K562 (cell line): ENCODE results near the gene DEF6. TPM values are rescaled to one million over a fixed set of nuclear protein-coding genes. Genes with fewer than 3 reads are reported as not detected.
A peak's percentile ranks its signal among the peaks of the same experiment; 100 is the strongest.

Source experiments
- CAMTA2 ChIP-seq: fragments of 250-450 bp; sonication (Bioruptor Pico); conservative IDR thresholded peaks from 2 replicates; pipeline ENCODE4 v1.5.1; 2022
- ELF4 ChIP-seq: fragments of 450-650 bp; formaldehyde crosslinking; IDR thresholded peaks from 2 replicates; pipeline ENCODE4 v1.4.0; 2022; ENCODE audit warnings: missing genetic modification characterization
- FOSL1 ChIP-seq: fragments of 200-800 bp; sonication (Bioruptor generic); conservative IDR thresholded peaks from 2 replicates; pipeline ENCODE4 v1.6.1; 2016; ENCODE audit warnings: missing genetic modification characterization, missing compliant biosample characterization
- GTF2B ChIP-seq: IDR thresholded peaks from 2 replicates; pipeline ENCODE4 v1.6.1; 2011; ENCODE audit not compliant: insufficient read length; ENCODE audit errors: extremely low read depth
- GTF2F1 ChIP-seq: IDR thresholded peaks from 2 replicates; pipeline ENCODE4 v1.6.1; 2011; ENCODE audit warnings: low read depth, low read length, improper control_type of control experiment
- HNRNPK ChIP-seq: fragments of 200-400 bp; formaldehyde crosslinking; IDR thresholded peaks from one replicate; pipeline ENCODE4 v1.6.1; 2018; ENCODE audit warnings: mild to moderate bottlenecking, low read depth, low read length; ENCODE audit not compliant: poor library complexity, severe bottlenecking
- JUND ChIP-seq, 2 experiments: IDR thresholded peaks; 2 replicates in 1 of 2; 3 replicates in 1 of 2; pipeline ENCODE4 v1.6.1; 2011; ENCODE audit warnings: borderline replicate concordance in 2 of 2, low read depth in 2 of 2, low read length in 2 of 2, improper control_type of control experiment in 1 of 2, missing biosample characterization in 1 of 2, missing genetic modification characterization in 1 of 2, missing genetic modification reagents in 1 of 2
- KLF16 ChIP-seq: IDR thresholded peaks from 2 replicates; pipeline ENCODE4 v1.6.1; 2016; ENCODE audit warnings: antibody characterized with exemption
- MTA3 ChIP-seq: fragments of 450-650 bp; formaldehyde crosslinking; IDR thresholded peaks from 2 replicates; pipeline ENCODE4 v1.6.1; 2017; ENCODE audit warnings: mild to moderate bottlenecking, borderline replicate concordance
- NFE2L1 ChIP-seq: fragments of 450-650 bp; IDR thresholded peaks from 2 replicates; pipeline ENCODE4 v1.6.1; 2016; ENCODE audit warnings: missing genetic modification characterization, low read depth, mild to moderate bottlenecking, missing compliant biosample characterization, moderate library complexity, borderline replicate concordance
- NONO ChIP-seq, 2 experiments: fragments of 200-400 bp in 1 of 2; fragments of 450-650 bp in 1 of 2; formaldehyde crosslinking in 1 of 2; IDR thresholded peaks; 2 replicates each; pipeline ENCODE4 v1.6.1; 2017; ENCODE audit warnings: low read depth in 2 of 2, mild to moderate bottlenecking in 2 of 2, moderate library complexity in 2 of 2, low read length in 1 of 2
- NUFIP1 ChIP-seq: fragments of 450-650 bp; IDR thresholded peaks from 2 replicates; pipeline ENCODE4 v1.6.1; 2018; ENCODE audit not compliant: partially characterized antibody
- PATZ1 ChIP-seq: fragments of 250-450 bp; sonication (Bioruptor Pico); IDR thresholded peaks from 2 replicates; pipeline ENCODE4 v1.5.0; 2020; ENCODE audit warnings: mild to moderate bottlenecking, borderline replicate concordance
- PTTG1 ChIP-seq: fragments of 450-650 bp; IDR thresholded peaks from 2 replicates; pipeline ENCODE4 v1.6.1; 2016; ENCODE audit warnings: low read depth, mild to moderate bottlenecking, missing genetic modification characterization, missing compliant biosample characterization
- SAP30 ChIP-seq: fragments of 200-600 bp; sonication (generic); IDR thresholded peaks from 2 replicates; pipeline ENCODE4 v1.6.1; 2012; ENCODE audit warnings: borderline replicate concordance, low read depth, mild to moderate bottlenecking, moderate library complexity, low read length, control low read depth, inconsistent platforms; ENCODE audit not compliant: insufficient read depth, poor library complexity, severe bottlenecking
- SIX5 ChIP-seq, 2 experiments: IDR thresholded peaks; 2 replicates each; pipeline ENCODE4 v1.6.1; 2011; ENCODE audit warnings: low read length in 2 of 2, borderline replicate concordance in 1 of 2, low read depth in 1 of 2, mild to moderate bottlenecking in 1 of 2, moderate library complexity in 1 of 2; ENCODE audit not compliant: insufficient read depth in 1 of 2
- SREBF1 ChIP-seq: fragments of 150-350 bp; IDR thresholded peaks from 2 replicates; pipeline ENCODE4 v1.6.1; 2014; ENCODE audit warnings: antibody characterized with exemption, low read depth, low read length, borderline replicate concordance
- TRIM28 ChIP-seq: fragments of 450-650 bp; IDR thresholded peaks from 2 replicates; pipeline ENCODE4 v1.6.1; 2017
- ZC3H4 ChIP-seq: sonication (generic); formaldehyde crosslinking; IDR thresholded peaks from 2 replicates; pipeline ENCODE4 v1.9.0; 2021; ENCODE audit warnings: missing genetic modification reagents, borderline replicate concordance
- ZNF184 ChIP-seq: sonication (generic); formaldehyde crosslinking; IDR thresholded peaks from 2 replicates; pipeline ENCODE4 v1.5.0; 2020; ENCODE audit warnings: missing genetic modification reagents
- ZNF512 ChIP-seq: IDR thresholded peaks from 2 replicates; pipeline ENCODE4 v1.6.1; 2016; ENCODE audit warnings: missing genetic modification characterization, missing compliant biosample characterization
- ZNF76 ChIP-seq: fragments of 250-450 bp; sonication (Bioruptor Pico); IDR thresholded peaks from 2 replicates; pipeline ENCODE4 v1.4.0; 2020; ENCODE audit warnings: mild to moderate bottlenecking, moderate library complexity, borderline replicate concordance
- ZZZ3 ChIP-seq: fragments of 450-650 bp; IDR thresholded peaks from 2 replicates; pipeline ENCODE4 v1.6.1; 2016; ENCODE audit warnings: antibody characterized with exemption, mild to moderate bottlenecking, moderate library complexity
- polyA plus RNA-seq, 8 experiments: library from polyadenylated mRNA; depleted of rRNA in 4 of 8; stranded (reverse) in 5 of 8; unstranded in 3 of 8; fragments of >200 nt; fragmentation: Nextera tagmentation in 2 of 8; fragmentation: Illumina TruSeq in 1 of 8; extraction: Ambion mirVana in 2 of 8; extraction: Trizol in 1 of 8; gene quantifications; 2 replicates each; pipeline versions ENCODE4 v1.2.1 to v1.2.3, GENCODE V29; 2011 to 2014; ENCODE audit warnings: inconsistent platforms in 1 of 8, missing spikeins in 1 of 8
- total RNA-seq, 7 experiments: library from RNA; depleted of rRNA in 6 of 7; stranded (reverse); fragments of >200 nt in 6 of 7; fragmentation: Illumina TruSeq in 2 of 7; extraction: Trizol in 2 of 7; gene quantifications; 2 replicates each; pipeline versions ENCODE4 v1.2.1 to v1.2.3, GENCODE V29; 2011 to 2021; ENCODE audit warnings: low replicate concordance in 1 of 7

DEF6 gene
- total and polyA plus RNA-seq, 9 of the 15 experiments (the other 6 are each of a cell fraction or from before 2014, with no cell fraction given), result 1.3 to 44.6 (median 22.7) TPM

- peak; percentile 86 for TF ChIP-seq FOSL1
- TF ChIP-seq GTF2F1, result peak; percentile 26; the same call in 1 of the 2 replicates
- no peak for TF ChIP-seq NFE2L1 (tag)
- no peak for TF ChIP-seq ZNF184
- TF ChIP-seq PATZ1 (CRISPR knock-in tag), result no peak
- TF ChIP-seq ELF4 (CRISPR knock-in tag), result peak; percentile 48; the same call in 1 of the 2 replicates
- TF ChIP-seq NUFIP1, result no peak
- TF ChIP-seq TRIM28, result no peak; the same call in 1 of the 2 replicates
- peak; percentile 91 to 94 for TF ChIP-seq NONO (IDR thresholded peaks at IDR 0.05; ENCODE audit: low read depth in 2 of 2, low read length in 1 of 2)
- TF ChIP-seq SAP30, result peak; percentile 96
- TF ChIP-seq ZNF76, result 0 out of 2 replicates have a peak, but pooled peaks have one; percentile 8
- no peak for TF ChIP-seq ZNF512 (tag)
- no peak for TF ChIP-seq GTF2B
- TF ChIP-seq ZZZ3, result no peak
- no peak for TF ChIP-seq ZC3H4 (CRISPR knock-in tag)
- TF ChIP-seq HNRNPK, result peak; percentile 78
- no peak for TF ChIP-seq KLF16
- peak; percentile 93; the same call in 1 of the 2 replicates for TF ChIP-seq CAMTA2 (CRISPR knock-in tag)
- no peak for TF ChIP-seq SIX5 (IDR thresholded peaks at IDR 0.05; ENCODE audit: borderline replicate concordance in 1 of 2, insufficient read depth in 1 of 2, low read depth in 1 of 2, low read length in 2 of 2)
- no peak for TF ChIP-seq PTTG1 (tag)
- TF ChIP-seq JUND (IDR thresholded peaks at IDR 0.05; ENCODE audit: borderline replicate concordance, low read depth, low read length), result peak; percentile 93
- peak; percentile 85; the same call in 1 of the 3 replicates for TF ChIP-seq JUND (tag; IDR thresholded peaks at IDR 0.05; ENCODE audit: borderline replicate concordance, low read depth, low read length)
- peak; percentile 79; the same call in 1 of the 2 replicates for TF ChIP-seq SREBF1
- TF ChIP-seq MTA3, result peak; percentile 92
These were observed 38.2 kb upstream of the DEF6 start, which contains the start of gene ZNF76 (continued) for GRCh38 chr6:35259194-35259947.
